LNCaP clone FGC (cell line): ENCODE results near the gene ATG5.

Experiments used
- DNase-seq: peaks from one replicate; pipeline ENCODE4 v3.0.0-alpha.2; 2011; ENCODE audit warnings: low read depth
- H3K4me3 ChIP-seq: 2 replicates; pipeline ENCODE4 v1.5.1; 2011; ENCODE audit warnings: mild to moderate bottlenecking, low read depth, low read length, control low read depth
- TF ChIP-seq, protein P1 (sequence below): IDR thresholded peaks from 2 replicates; pipeline ENCODE4 v1.5.1; 2012; ENCODE audit warnings: mild to moderate bottlenecking; ENCODE audit not compliant: control insufficient read depth, insufficient read depth; ENCODE audit errors: extremely low read depth

ATG5 gene

DNA sequence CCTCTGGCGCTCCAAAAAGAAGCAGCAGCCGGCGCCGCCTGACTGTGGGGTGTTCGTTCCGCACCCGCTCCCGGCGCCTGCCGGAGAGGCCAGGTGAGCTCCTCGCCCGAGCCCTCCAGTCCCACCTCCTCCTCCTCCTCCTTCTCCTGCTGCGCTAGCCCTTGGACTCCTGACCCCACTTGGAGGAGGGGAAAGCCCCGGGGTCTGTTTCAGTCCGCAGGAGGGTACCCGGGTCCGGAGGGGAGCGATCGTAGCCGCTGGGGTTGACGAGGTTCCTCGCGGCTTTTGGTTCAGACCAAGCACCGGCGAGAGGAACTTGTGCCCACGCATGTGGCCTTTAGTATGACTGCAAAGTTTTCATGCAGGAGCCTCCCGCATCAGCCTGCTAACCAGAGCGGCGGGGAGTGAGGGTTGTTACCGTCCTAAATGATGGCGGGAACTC, 35.5 kb upstream of the ATG5 start:
- no peak for DNase-seq
- TF ChIP-seq, protein P1, sequence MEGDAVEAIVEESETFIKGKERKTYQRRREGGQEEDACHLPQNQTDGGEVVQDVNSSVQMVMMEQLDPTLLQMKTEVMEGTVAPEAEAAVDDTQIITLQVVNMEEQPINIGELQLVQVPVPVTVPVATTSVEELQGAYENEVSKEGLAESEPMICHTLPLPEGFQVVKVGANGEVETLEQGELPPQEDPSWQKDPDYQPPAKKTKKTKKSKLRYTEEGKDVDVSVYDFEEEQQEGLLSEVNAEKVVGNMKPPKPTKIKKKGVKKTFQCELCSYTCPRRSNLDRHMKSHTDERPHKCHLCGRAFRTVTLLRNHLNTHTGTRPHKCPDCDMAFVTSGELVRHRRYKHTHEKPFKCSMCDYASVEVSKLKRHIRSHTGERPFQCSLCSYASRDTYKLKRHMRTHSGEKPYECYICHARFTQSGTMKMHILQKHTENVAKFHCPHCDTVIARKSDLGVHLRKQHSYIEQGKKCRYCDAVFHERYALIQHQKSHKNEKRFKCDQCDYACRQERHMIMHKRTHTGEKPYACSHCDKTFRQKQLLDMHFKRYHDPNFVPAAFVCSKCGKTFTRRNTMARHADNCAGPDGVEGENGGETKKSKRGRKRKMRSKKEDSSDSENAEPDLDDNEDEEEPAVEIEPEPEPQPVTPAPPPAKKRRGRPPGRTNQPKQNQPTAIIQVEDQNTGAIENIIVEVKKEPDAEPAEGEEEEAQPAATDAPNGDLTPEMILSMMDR, result no peak
- peak overlapping the region; percentile 46 for H3K4me3 ChIP-seq

DNA sequence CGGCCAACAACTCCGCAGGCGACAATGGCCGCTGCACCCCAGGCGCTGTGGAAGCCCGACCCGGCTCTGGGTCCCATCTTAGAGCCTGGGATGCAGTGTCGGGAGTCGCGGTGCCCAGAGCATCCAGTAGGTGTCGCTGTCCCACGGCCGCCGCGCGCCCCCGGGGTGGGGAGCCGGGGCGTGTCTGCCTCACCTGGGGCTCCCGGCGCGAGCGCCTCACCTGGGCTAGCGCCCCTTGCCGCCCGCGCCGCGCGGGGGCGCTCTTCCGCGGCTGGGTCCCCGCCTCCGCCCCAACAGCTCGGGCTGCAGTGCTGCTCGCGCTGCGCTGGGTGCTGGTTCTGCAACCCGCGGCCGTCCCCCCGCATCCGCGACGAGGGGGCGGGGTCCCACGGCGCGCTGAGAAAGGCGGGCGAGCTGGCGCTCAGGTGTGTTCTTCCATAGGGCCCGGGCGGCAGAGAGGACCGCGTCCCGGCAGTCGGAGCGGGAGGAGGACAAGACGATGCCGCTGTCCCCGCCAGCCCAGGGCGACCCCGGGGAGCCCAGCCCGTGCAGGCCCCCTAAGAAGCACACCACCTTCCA, 34.9 kb upstream of the ATG5 start, which contains the start of gene CRYBG1:
CRYBG1 (plus strand) TSS at position 308 of the 579 bp plus-strand sequence; CDS start at position 500, 192 bp downstream.
- peak within 1 kb of the TSS; percentile 46 for H3K4me3 ChIP-seq
- DNase-seq, result no peak
- TF ChIP-seq, protein P1, result peak; percentile 72

DNA sequence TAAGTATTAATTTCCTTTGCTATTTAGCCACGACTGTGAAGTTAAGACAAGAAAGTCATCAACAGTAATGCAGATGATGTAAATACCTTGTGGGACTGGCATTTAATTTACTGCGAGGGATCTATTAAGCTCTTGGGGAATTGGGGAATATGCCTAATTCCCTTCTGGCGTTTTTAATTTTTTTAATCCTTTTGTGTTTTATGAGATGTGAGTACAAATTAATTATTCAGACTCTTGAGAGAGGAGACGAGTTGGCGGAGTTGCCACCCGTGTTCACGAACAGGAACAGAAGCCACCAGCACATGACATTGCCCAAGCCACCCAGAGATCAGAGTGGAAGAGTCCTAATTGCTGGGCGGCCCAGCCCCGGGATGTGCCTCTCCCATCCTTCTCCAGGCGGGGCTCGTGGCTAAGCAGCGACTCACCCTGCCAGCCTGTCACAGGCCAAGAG, 34.4 kb upstream of the ATG5 start:
- TF ChIP-seq, protein P1, result no peak
- peak overlapping the region; percentile 46 for H3K4me3 ChIP-seq
- no peak for DNase-seq

DNA sequence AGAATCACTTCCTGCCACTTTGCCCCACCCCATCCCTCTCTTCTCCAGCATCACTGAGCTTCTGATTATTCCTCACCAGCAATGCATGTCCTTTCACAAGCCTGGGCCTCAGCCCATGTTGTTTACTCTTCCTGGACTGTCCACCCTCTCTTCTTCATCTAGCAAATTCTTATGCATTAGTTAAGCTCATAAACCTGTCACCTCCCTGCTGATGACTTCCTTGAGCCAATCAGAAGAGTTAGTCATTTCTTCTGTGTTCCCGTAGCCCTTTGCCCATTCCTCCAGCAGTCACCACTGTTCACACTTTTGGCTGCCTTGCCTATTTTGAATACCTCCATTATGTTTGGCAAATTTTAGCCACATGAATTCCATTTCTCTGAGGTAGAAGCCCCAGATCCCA, 30.8 kb upstream of the ATG5 start:
- no peak for DNase-seq
- no peak overlapping the region for H3K4me3 ChIP-seq
- TF ChIP-seq, protein P1, result no peak

DNA sequence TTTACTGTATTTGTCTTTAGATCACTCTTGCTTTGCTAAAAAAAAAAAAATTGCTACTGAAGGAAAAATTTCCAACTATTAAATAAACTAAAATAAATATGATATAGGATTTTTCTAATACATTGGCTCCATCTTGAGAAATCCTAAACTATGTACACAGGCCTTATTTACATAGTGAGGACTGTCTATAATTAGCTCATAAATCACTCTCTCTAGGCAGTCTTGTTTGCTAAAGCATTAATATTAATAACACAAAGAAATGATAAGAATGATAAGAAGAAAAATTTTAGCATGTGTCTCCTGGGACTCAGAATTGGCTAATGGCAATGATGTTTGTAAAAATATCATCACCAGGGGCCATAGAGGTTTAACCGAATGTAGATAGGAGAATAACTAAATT, 21.7 kb upstream of the ATG5 start:
- TF ChIP-seq, protein P1, result no peak
- no peak overlapping the region for H3K4me3 ChIP-seq
- peak; percentile 81 for DNase-seq

DNA sequence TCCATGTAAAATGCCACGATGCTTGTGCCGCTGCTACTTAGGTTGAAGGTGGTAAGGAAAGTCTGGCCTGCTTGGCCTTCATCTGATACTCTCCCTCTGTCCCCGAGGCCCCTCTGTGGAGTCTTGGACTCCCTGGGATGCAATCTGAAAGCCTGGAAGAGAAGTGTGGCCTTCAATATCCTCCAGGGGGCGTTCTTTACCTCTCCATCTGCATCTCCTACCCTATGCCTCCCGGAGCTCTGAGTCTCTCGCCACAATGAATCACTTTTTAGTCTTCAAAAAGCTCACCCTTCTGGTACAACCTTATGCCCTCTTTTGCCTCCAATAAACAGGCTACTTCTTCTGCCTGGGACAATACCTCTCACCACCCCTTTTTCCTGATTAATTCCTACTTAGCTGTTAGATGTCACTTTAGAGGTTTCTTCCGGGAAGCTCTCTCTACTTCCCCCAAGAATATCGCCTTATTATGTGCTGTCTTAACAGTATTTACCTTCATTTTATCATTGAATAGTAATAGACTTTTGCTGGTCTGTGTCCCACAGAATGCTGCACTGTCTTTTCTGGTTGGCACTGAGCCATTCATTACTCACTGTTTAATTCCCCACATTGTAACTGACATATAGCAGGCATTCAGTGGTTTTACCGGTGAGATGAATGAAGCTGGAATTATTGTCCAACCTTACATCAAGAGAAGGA, 13.9 kb upstream of the ATG5 start:
- no peak for DNase-seq
- TF ChIP-seq, protein P1, result peak; percentile 67
- no peak overlapping the region for H3K4me3 ChIP-seq
